ENCODE measurements around the gene PDE7B. TPM values are rescaled to one million over a fixed set of nuclear protein-coding genes. Genes with fewer than 3 reads are reported as not detected.
"Not testable (repeated sequence)": the region's sequence is repeated elsewhere in the genome, so short reads cannot be mapped to it uniquely, and the experiment has no call there.

PDE7B gene
- total RNA-seq, 8 experiments from 2014 or later = 0.08 to 60.7 (median 1.1) TPM

- Histone ChIP-seq H3K27ac (no peak overlapping the region), H3K4me3 (no peak overlapping the region), H3K4me1 (replicated peaks in 1 of 2) (no peaks in the 10 kb centered on the region)
- in situ Hi-C loops (cut with MboI; ENCODE audit: low pct_unique_long_range_greater_than_20kb in 2 of 9, low sequenced_read_pairs in 9 of 9, unreplicated experiment in 9 of 9) = no loop called here
- no peak for ATAC-seq (replicated peaks in 6 of 8)
- 50 to 97% (median 86%) methylated on average over 1 to 5 of the region's 5 CpGs; no CpG with 5 or more reads in 1 of the 10 experiments for WGBS, 10 experiments
These were observed 282.8 kb downstream of the PDE7B start for GRCh38 chr6:136134268-136134667.

- in situ Hi-C loops (cut with MboI; ENCODE audit: low pct_unique_long_range_greater_than_20kb in 2 of 9, low sequenced_read_pairs in 9 of 9, unreplicated experiment in 9 of 9) = no loop called here
- Histone ChIP-seq H3K27ac (no peak overlapping the region), H3K4me1 (replicated peaks in 1 of 2) (no peaks in the 10 kb centered on the region), H3K4me3 (no peak overlapping the region)
- peak in 1 of 8 experiments; percentile 33 for ATAC-seq (replicated peaks in 6 of 8)
- WGBS, 10 experiments = 50 to 90% (median 70%) methylated on average over 1 to 3 of the region's 3 CpGs; no CpG with 5 or more reads in 1 of the 10 experiments
These were observed 283.2 kb downstream of the PDE7B start for GRCh38 chr6:136134751-136135150.

GRCh38 chr6:136136274-136136673 is 284.8 kb downstream of the PDE7B start:
- Histone ChIP-seq H3K4me1 (replicated peaks in 1 of 2) (no peaks in the 10 kb centered on the region), H3K4me3 (no peak overlapping the region), H3K27ac (no peak overlapping the region)
- ATAC-seq (replicated peaks in 6 of 8) = no peak
- WGBS, 10 experiments = 50 to 100% (median 88%) methylated on average over 1 to 2 of the region's 2 CpGs; no CpG with 5 or more reads in 1 of the 10 experiments
- in situ Hi-C loops (cut with MboI; ENCODE audit: low pct_unique_long_range_greater_than_20kb in 2 of 9, low sequenced_read_pairs in 9 of 9, unreplicated experiment in 9 of 9) = no loop called here

- peak in 2 of 8 experiments; percentile 72 to 86 for ATAC-seq (replicated peaks in 6 of 8)
- no peak overlapping the region for H3K4me3 ChIP-seq
- WGBS, 10 experiments = 5 to 100% (median 50%) methylated on average over 1 to 3 of the region's 3 CpGs
- no peaks in the 10 kb centered on the region for H3K4me1 ChIP-seq (replicated peaks in 1 of 2)
- in situ Hi-C loops (cut with MboI; ENCODE audit: low pct_unique_long_range_greater_than_20kb in 2 of 9, low sequenced_read_pairs in 9 of 9, unreplicated experiment in 9 of 9) = no loop called here
- H3K27ac ChIP-seq = no peak overlapping the region
These were observed 285.6 kb downstream of the PDE7B start for GRCh38 chr6:136137008-136137692.

GRCh38 chr6:136137739-136138402 is 286.4 kb downstream of the PDE7B start:
- in situ Hi-C loops (cut with MboI; ENCODE audit: low pct_unique_long_range_greater_than_20kb in 2 of 9, low sequenced_read_pairs in 9 of 9, unreplicated experiment in 9 of 9) = no loop called here
- H3K4me3 ChIP-seq = no peak overlapping the region
- ATAC-seq (replicated peaks in 6 of 8) = peak in 1 of 8 experiments; percentile 56
- WGBS, 10 experiments = 5 to 100% (median 85%) methylated on average over 1 to 3 of the region's 3 CpGs
- H3K4me1 ChIP-seq (replicated peaks in 1 of 2) = no peaks in the 10 kb centered on the region
- no peak overlapping the region for H3K27ac ChIP-seq

- H3K4me3 ChIP-seq; H3K27ac ChIP-seq; ATAC-seq (replicated peaks in 6 of 8); H3K4me1 ChIP-seq (replicated peaks in 1 of 2); in situ Hi-C loops (cut with MboI; ENCODE audit: low pct_unique_long_range_greater_than_20kb in 2 of 9, low sequenced_read_pairs in 9 of 9, unreplicated experiment in 9 of 9): not testable (repeated sequence)
- WGBS, 10 experiments = 100% methylated on average over 1 to 2 of the region's 6 CpGs; no CpG with 5 or more reads in 7 of the 10 experiments
These were observed 287.6 kb downstream of the PDE7B start for GRCh38 chr6:136139111-136139510.

- H3K27ac ChIP-seq = no peak overlapping the region
- H3K4me1 ChIP-seq (replicated peaks in 1 of 2) = no peaks in the 10 kb centered on the region
- in situ Hi-C loops (cut with MboI; ENCODE audit: low pct_unique_long_range_greater_than_20kb in 2 of 9, low sequenced_read_pairs in 9 of 9, unreplicated experiment in 9 of 9) = no loop called here
- H3K4me3 ChIP-seq = no peak overlapping the region
- peak in 3 of 8 experiments; percentile 39 to 87 (median 81) for ATAC-seq (replicated peaks in 6 of 8)
These were observed 292.9 kb downstream of the PDE7B start for GRCh38 chr6:136144251-136145023.

GRCh38 chr6:136146130-136146529 is 294.6 kb downstream of the PDE7B start:
- Histone ChIP-seq H3K27ac (no peak overlapping the region), H3K4me1 (replicated peaks in 1 of 2) (no peaks in the 10 kb centered on the region), H3K4me3 (no peak overlapping the region)
- WGBS, 10 experiments = 75 to 100% (median 93%) methylated on average over 1 to 2 of the region's 2 CpGs; no CpG with 5 or more reads in 2 of the 10 experiments
- ATAC-seq (replicated peaks in 6 of 8) = no peak
- in situ Hi-C loops (cut with MboI; ENCODE audit: low pct_unique_long_range_greater_than_20kb in 2 of 9, low sequenced_read_pairs in 9 of 9, unreplicated experiment in 9 of 9) = no loop called here

GRCh38 chr6:136147342-136147741 is 295.8 kb downstream of the PDE7B start:
- no peak overlapping the region for H3K27ac ChIP-seq
- in situ Hi-C loops (cut with MboI; ENCODE audit: low pct_unique_long_range_greater_than_20kb in 2 of 9, low sequenced_read_pairs in 9 of 9, unreplicated experiment in 9 of 9) = no loop called here
- no peaks in the 10 kb centered on the region for H3K4me1 ChIP-seq (replicated peaks in 1 of 2)
- WGBS, 10 experiments = 33 to 100% (median 86%) methylated on average over 1 to 2 of the region's 2 CpGs; no CpG with 5 or more reads in 2 of the 10 experiments
- H3K4me3 ChIP-seq = no peak overlapping the region
- no peak for ATAC-seq (replicated peaks in 6 of 8)

GRCh38 chr6:136148051-136148450 is 296.6 kb downstream of the PDE7B start:
- H3K4me1 ChIP-seq (replicated peaks in 1 of 2) = no peaks in the 10 kb centered on the region
- H3K4me3 ChIP-seq = no peak overlapping the region
- no peak overlapping the region for H3K27ac ChIP-seq
- no peak for ATAC-seq (replicated peaks in 6 of 8)
- in situ Hi-C loops (cut with MboI; ENCODE audit: low pct_unique_long_range_greater_than_20kb in 2 of 9, low sequenced_read_pairs in 9 of 9, unreplicated experiment in 9 of 9) = no loop called here
- 23 to 100% (median 100%) methylated on average over 1 of the region's 1 CpG; no CpG with 5 or more reads in 2 of the 10 experiments for WGBS, 10 experiments

GRCh38 chr6:136148523-136148922 is 297.0 kb downstream of the PDE7B start:
- H3K27ac ChIP-seq = no peak overlapping the region
- no peak for ATAC-seq (replicated peaks in 6 of 8)
- 71 to 100% (median 92%) methylated on average over 1 to 5 of the region's 5 CpGs for WGBS, 10 experiments
- H3K4me1 ChIP-seq (replicated peaks in 1 of 2) = no peaks in the 10 kb centered on the region
- in situ Hi-C loops (cut with MboI; ENCODE audit: low pct_unique_long_range_greater_than_20kb in 2 of 9, low sequenced_read_pairs in 9 of 9, unreplicated experiment in 9 of 9) = no loop called here
- H3K4me3 ChIP-seq = no peak overlapping the region

GRCh38 chr6:136149311-136149710 is 297.8 kb downstream of the PDE7B start:
- Histone ChIP-seq H3K4me1 (replicated peaks in 1 of 2) (no peaks in the 10 kb centered on the region), H3K27ac (no peak overlapping the region), H3K4me3 (no peak overlapping the region)
- 20 to 100% (median 100%) methylated on average over 1 to 2 of the region's 2 CpGs; no CpG with 5 or more reads in 2 of the 10 experiments for WGBS, 10 experiments
- in situ Hi-C loops (cut with MboI; ENCODE audit: low pct_unique_long_range_greater_than_20kb in 2 of 9, low sequenced_read_pairs in 9 of 9, unreplicated experiment in 9 of 9) = no loop called here
- no peak for ATAC-seq (replicated peaks in 6 of 8)

- Histone ChIP-seq H3K4me3 (no peak overlapping the region), H3K27ac (no peak overlapping the region), H3K4me1 (replicated peaks in 1 of 2) (no peaks in the 10 kb centered on the region)
- no peak for ATAC-seq (replicated peaks in 6 of 8)
- in situ Hi-C loops (cut with MboI; ENCODE audit: low pct_unique_long_range_greater_than_20kb in 2 of 9, low sequenced_read_pairs in 9 of 9, unreplicated experiment in 9 of 9) = no loop called here
- 33 to 100% (median 100%) methylated on average over 1 of the region's 1 CpG; no CpG with 5 or more reads in 4 of the 10 experiments for WGBS, 10 experiments
These were observed 299.5 kb downstream of the PDE7B start for GRCh38 chr6:136150961-136151360.
